Testis (tissue), 3 donors: ENCODE data around the gene SHC3. TPM values are rescaled to one million over a fixed set of nuclear protein-coding genes. Genes with fewer than 3 reads are reported as not detected.

Source experiments
- DNase-seq: peaks from one replicate; pipeline ENCODE4 v3.0.0-alpha.2; 2019
- H3K27ac ChIP-seq, 2 donors: fragments of 200-600 bp; sonication (generic); one replicate each; pipeline ENCODE4 v1.5.1; 2019
- H3K27me3 ChIP-seq: fragments of 200-600 bp; sonication (generic); one replicate; pipeline ENCODE4 v1.5.1; 2019
- H3K36me3 ChIP-seq: fragments of 200-600 bp; sonication (generic); one replicate; pipeline ENCODE4 v1.5.1; 2017; ENCODE audit warnings: low read depth; ENCODE audit errors: missing control alignments
- H3K4me1 ChIP-seq: fragments of 200-600 bp; sonication (generic); one replicate; pipeline ENCODE4 v1.5.1; 2019
- H3K4me3 ChIP-seq, 2 donors: fragments of 200-600 bp; sonication (generic); one replicate each; pipeline ENCODE4 v1.5.1; 2017 to 2019
- H3K9me3 ChIP-seq: fragments of 200-600 bp; sonication (generic); one replicate; pipeline ENCODE4 v1.5.1; 2017
- CTCF ChIP-seq, 3 experiments: fragments of 450-650 bp in 2 of 3; fragments of 200-600 bp in 1 of 3; sonication (generic) in 1 of 3; IDR thresholded peaks; one replicate each; pipeline ENCODE4 v1.5.1; 2016 to 2019; ENCODE audit warnings: antibody characterized with exemption in 3 of 3, mild to moderate bottlenecking in 2 of 3, moderate library complexity in 1 of 3
- POLR2A ChIP-seq: fragments of 450-650 bp; IDR thresholded peaks from one replicate; pipeline ENCODE4 v1.6.1; 2017; ENCODE audit warnings: antibody characterized with exemption, mild to moderate bottlenecking, moderate library complexity
- WGBS, 2 donors: methylation state at CpG; one replicate each; pipeline ENCODE4 v1.1.5; 2018; 5-methylcytosine and 5-hydroxymethylcytosine counted together
- intact Hi-C: fragments of 100-400 bp; cut with DNase I; formaldehyde crosslinking; loops from one replicate; pipeline ENCODE4 v1.15.1; 2023; ENCODE audit warnings: low total_unique reads
- polyA plus RNA-seq: library from polyadenylated mRNA; stranded (reverse); fragments of 350-450 nt; fragmentation: Illumina TruSeq; extraction: RNeasy Lipid Tissue Mini Kit (QIAGEN cat#74804); gene quantifications from one replicate; pipeline ENCODE4 v1.2.3, GENCODE V29; 2014; ENCODE audit warnings: low read depth, low replicate concordance; ENCODE audit not compliant: insufficient read depth
- total RNA-seq, 2 donors: library from RNA; depleted of rRNA; stranded (reverse); fragments of >200 nt; gene quantifications; one replicate each; pipeline ENCODE4 v1.2.3, GENCODE V29; 2016

Gene SHC3
- total and polyA plus RNA-seq, 3 donors from 2014 or later = 0.37 to 0.87 (median 0.82) TPM

- H3K36me3 ChIP-seq = no peaks in the 10 kb centered on the region
- no peaks in the 10 kb centered on the region for H3K9me3 ChIP-seq
- TF ChIP-seq POLR2A (no peak), CTCF (IDR thresholded peaks at IDR 0.05) (no peak)
- intact Hi-C loops = no loop called here
- no peak overlapping the region for H3K4me3 ChIP-seq
- no peak overlapping the region for H3K27ac ChIP-seq
- H3K27me3 ChIP-seq = no peaks in the 10 kb centered on the region
- no peaks in the 10 kb centered on the region for H3K4me1 ChIP-seq
- no peak for DNase-seq
- whole genome bisulfite sequencing, 2 donors = 64 to 75% methylated on average over 2 of the region's 2 CpGs
These were observed 10.6 kb upstream of the SHC3 start for GRCh38 chr9:89189215-89189614.

- H3K9me3 ChIP-seq = no peaks in the 10 kb centered on the region
- TF ChIP-seq POLR2A = no peak
- TF ChIP-seq CTCF (IDR thresholded peaks at IDR 0.05) = no peak
- intact Hi-C loops = no loop called here
- H3K4me1 ChIP-seq = no peaks in the 10 kb centered on the region
- 91 to 95% methylated on average over 1 of the region's 1 CpG for WGBS, 2 donors
- H3K4me3 ChIP-seq = no peak overlapping the region
- DNase-seq = no peak
- no peaks in the 10 kb centered on the region for H3K27me3 ChIP-seq
- no peak overlapping the region for H3K27ac ChIP-seq
- H3K36me3 ChIP-seq = no peaks in the 10 kb centered on the region
These were observed 9.3 kb upstream of the SHC3 start for GRCh38 chr9:89187950-89188349.

- intact Hi-C loops = no loop called here
- no peak overlapping the region for H3K4me3 ChIP-seq
These were observed 8.9 kb upstream of the SHC3 start for GRCh38 chr9:89187541-89187940.

GRCh38 chr9:89186960-89187359 lies 8.3 kb upstream of the SHC3 start:
- no peak for DNase-seq
- no peak for TF ChIP-seq POLR2A
- no peak for TF ChIP-seq CTCF (IDR thresholded peaks at IDR 0.05)
- H3K36me3 ChIP-seq = no peaks in the 10 kb centered on the region
- H3K27ac ChIP-seq = no peak overlapping the region
- 70 to 75% methylated on average over 5 of the region's 5 CpGs for WGBS, 2 donors
- H3K9me3 ChIP-seq = no peaks in the 10 kb centered on the region
- no peaks in the 10 kb centered on the region for H3K4me1 ChIP-seq
- intact Hi-C loops = no loop called here
- no peaks in the 10 kb centered on the region for H3K27me3 ChIP-seq
- H3K4me3 ChIP-seq = no peak overlapping the region

More at GRCh38 chr9:89187541-89187940, 8.9 kb upstream of the SHC3 start:
- H3K9me3 ChIP-seq = no peaks in the 10 kb centered on the region
- H3K36me3 ChIP-seq = no peaks in the 10 kb centered on the region
- no peaks in the 10 kb centered on the region for H3K4me1 ChIP-seq
- no peak overlapping the region for H3K27ac ChIP-seq
- no peak for DNase-seq
- TF ChIP-seq POLR2A (no peak), CTCF (IDR thresholded peaks at IDR 0.05) (no peak)
- 84 to 88% methylated on average over 2 of the region's 2 CpGs for WGBS, 2 donors
- no peaks in the 10 kb centered on the region for H3K27me3 ChIP-seq

- Histone ChIP-seq H3K4me3 (no peak overlapping the region), H3K27ac (no peak overlapping the region), H3K9me3 (no peaks in the 10 kb centered on the region), H3K27me3 (no peaks in the 10 kb centered on the region), H3K36me3 (no peaks in the 10 kb centered on the region), H3K4me1 (no peaks in the 10 kb centered on the region)
- intact Hi-C loops = no loop called here
- WGBS, 2 donors = 54 to 64% methylated on average over 5 of the region's 5 CpGs
- DNase-seq = no peak
- no peak for TF ChIP-seq POLR2A
- TF ChIP-seq CTCF (IDR thresholded peaks at IDR 0.05) = no peak
These were observed 7.4 kb upstream of the SHC3 start for GRCh38 chr9:89185980-89186379.
